GM19467 (cell line): ENCODE measurements around the gene NECTIN3.

Experiments used
- ATAC-seq: cut with Tn5 transposase; IDR thresholded peaks from one replicate; pipeline ENCODE4 v1.9.1; 2021; ENCODE audit warnings: mild to moderate bottlenecking, moderate library complexity; ENCODE audit not compliant: unreplicated experiment

The NECTIN3 gene

DNA sequence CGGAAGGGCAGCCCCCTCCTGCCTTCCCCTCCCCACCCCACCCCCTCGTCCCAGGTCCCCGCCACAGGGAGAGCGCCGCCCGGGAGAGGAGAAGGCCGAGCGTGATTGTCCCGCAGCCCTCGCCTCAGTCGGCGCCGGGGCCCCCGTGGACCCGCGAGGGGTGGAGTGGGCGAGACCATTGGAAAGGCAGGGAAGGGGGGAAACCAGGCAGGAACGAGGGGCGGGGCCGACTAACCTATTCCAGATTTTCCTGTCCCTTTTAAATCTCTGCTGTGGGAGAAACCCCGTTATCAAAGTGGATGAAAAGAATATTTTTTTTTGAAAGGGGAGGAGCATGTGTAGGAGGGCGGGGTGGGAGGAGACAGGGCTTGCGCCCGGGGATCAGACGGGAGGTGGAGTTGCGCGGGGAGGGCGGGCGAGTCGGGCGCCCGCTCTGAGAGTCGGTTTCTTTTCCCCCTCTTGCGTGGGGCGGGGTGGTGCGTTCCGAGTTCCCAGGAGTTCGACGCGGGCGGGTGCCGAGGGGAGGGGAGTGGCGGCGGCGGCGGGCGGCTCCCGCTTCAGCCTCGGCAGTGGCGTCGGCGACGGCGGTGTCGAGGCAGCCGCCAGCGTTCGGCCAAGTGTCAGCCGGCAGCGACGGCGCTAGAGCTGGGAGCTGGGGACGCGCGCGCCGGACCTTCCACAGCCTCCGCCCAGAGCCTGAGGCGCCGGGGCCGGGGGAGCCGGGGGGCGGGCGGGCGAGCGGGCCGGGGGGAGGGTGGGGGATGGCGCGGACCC, at the start of gene NECTIN3:
Gene NECTIN3 (plus strand): TSS at position 560 of the 774 bp plus-strand sequence. CDS start 202 bp downstream, at position 762.
- ATAC-seq: peak; percentile 87

GRCh38 chr3:111027868-111028267, 43.7 kb upstream of the NECTIN3 start:
- ATAC-seq: no peak

GRCh38 chr3:111031538-111031937, 40.1 kb upstream of the NECTIN3 start:
- no peak for ATAC-seq

DNA sequence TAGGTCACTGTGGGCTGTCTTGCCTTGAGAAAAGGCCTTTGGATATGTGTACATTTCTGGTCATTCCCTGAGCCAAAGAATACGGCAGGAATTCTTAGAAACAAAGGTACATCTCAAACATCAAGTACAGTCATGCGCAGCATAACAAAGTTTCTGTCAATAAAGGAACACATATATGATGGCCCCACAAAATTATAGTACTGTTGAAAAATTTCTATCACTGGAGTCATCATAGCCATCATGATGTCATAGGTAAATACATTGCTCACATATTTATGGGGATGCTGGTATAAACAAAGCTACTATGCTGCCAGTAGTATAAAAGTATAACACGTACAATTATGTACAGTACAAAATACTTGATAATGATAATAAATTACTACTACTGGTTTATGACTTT, 38.9 kb upstream of the NECTIN3 start:
- ATAC-seq: no peak

GRCh38 chr3:111033470-111034050, 38.1 kb upstream of the NECTIN3 start:
- no peak for ATAC-seq

GRCh38 chr3:111035316-111035715, 36.3 kb upstream of the NECTIN3 start:
- ATAC-seq: no peak

DNA sequence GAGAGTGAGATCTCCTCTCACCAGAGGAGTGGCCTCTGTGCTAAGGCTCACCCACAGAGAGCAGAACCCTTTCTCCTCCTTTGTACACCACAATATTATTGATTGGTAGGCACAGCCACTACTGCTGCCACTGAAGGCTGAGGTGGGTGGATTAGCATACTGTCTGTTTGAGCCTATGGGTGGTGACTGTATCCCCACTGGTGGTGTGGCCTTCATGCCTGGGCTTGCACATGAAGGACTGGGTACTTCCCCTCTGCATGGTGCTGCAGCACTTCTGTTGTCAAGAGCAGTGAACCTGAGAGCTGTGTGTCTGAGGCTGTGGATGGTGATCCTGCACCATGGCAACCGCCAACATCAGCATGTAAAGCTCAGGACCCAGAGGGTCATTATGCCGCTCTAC, 35.7 kb upstream of the NECTIN3 start:
- ATAC-seq: no peak

GRCh38 chr3:111040959-111041358, 30.7 kb upstream of the NECTIN3 start:
- ATAC-seq: no peak

- ATAC-seq: no peak
Measured at GRCh38 chr3:111045564-111045963, 26.1 kb upstream of the NECTIN3 start.

DNA sequence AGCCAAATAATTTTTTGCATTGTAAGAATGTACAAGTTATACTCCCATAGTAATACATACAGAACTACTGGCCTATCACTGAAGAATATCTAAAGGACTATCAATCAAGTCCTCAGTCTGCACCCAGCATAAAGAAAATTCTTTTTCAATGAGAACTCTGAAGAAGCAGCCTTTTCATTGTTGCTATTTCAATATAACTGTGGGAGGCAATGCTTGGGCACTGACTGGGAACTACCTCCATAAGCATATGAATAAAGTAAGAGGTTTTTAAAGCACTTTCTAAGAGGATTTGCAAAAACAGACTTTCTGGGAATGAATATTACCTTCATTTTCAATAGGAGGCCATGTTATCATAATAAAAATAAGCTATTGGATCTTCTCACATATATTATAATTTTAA, 24.6 kb upstream of the NECTIN3 start:
- no peak for ATAC-seq

- ATAC-seq: no peak
Measured at GRCh38 chr3:111047812-111048435, 23.7 kb upstream of the NECTIN3 start.

DNA sequence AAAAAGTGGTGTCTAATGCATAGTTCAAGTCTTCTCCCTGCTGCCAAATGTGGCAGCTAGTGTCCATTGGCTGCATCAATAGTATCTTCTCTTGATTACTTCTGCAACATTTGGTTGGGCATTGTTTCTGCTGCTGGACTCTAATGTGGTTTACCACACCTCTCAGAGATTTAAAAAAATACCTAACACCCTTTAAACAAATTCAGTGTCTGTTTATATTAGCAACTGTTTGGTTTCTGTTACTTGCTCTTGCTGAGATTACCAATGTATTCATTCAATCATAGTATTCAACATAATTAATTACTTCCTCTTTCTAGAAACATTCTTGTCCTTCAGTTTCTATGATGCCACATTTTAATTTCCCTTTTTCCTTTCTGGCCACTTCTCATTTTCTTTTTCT, 20.3 kb upstream of the NECTIN3 start:
- ATAC-seq: no peak

DNA sequence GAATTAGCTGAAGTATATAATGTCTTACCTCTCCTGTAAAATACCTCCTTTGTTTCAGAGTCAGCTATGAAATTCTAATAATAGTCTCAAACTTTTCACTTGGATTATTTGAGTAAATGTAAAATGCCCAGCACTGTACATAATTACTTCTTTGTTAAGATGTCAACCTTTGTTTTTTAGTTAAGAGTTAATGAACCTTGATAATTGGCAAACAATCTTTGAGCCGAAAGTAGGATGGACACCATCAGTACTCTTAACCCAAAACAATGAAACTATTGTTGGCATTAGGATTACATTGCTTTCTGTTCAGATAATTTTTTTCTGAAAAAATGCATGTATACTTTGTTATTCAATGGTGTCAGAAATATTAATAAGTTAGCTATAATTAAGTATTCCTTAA, 3.0 kb upstream of the NECTIN3 start:
- ATAC-seq: no peak

DNA sequence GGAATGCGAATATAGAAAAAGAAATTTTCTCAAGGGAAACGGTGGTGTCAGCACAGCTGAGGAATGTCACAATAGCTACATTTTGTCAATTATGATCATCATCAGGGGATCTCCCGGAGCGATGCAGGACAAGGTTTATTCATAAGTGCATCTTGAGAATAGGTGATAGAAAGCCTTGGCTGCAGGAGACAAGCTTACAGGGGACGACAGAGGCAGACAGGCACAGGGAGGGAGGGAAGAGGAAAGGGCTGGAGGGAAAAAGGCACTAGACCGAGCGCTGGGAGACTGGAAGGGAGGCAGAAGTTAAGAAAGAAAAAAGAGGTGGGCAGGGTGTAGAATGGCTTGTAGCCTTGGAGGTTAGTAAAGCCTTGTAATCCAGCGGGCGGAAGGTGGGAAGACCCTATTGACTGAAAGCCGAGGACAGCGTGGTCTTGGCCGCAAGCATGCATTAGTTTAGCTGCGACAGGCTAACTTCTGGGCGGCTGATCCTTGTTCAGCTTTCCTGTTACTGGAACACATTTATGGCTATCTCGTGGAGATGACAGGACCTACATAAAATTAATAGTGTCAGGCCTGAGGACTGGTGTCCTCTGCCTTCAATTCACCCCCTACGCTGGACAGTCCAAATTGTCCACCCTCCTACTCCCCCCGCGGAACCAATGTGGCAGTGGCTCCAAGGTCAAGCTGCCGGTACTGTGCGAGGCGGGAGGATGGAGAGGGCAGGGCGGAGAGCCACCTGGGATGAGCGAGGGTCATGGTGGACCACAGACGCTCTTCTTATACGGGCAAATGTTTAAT, 1.4 kb upstream of the NECTIN3 start:
- no peak for ATAC-seq

DNA sequence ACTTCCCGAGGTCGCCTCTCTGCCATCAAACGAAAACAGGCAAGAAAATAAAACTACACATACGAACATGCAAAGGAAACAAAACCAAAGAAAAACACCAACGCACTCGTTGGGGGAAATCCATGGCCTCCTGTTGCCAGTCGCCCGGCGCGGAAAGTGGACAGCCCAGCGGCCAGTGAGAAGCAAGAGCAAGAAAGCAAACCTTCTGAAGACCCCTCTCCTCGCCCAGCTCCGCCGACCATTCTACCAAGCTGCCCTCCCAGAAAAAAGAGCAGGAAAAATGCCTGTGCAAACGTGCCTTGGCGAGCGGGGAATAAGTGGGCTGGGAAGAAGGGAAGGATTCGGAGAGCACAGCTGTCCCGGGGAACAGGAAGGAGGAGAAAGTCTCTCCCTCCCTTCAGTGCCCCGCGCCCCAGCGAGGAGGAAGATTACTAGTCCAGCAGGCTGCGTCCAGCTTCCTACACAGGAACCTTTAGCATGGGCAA, 802 bp upstream of the NECTIN3 start:
- no peak for ATAC-seq

DNA sequence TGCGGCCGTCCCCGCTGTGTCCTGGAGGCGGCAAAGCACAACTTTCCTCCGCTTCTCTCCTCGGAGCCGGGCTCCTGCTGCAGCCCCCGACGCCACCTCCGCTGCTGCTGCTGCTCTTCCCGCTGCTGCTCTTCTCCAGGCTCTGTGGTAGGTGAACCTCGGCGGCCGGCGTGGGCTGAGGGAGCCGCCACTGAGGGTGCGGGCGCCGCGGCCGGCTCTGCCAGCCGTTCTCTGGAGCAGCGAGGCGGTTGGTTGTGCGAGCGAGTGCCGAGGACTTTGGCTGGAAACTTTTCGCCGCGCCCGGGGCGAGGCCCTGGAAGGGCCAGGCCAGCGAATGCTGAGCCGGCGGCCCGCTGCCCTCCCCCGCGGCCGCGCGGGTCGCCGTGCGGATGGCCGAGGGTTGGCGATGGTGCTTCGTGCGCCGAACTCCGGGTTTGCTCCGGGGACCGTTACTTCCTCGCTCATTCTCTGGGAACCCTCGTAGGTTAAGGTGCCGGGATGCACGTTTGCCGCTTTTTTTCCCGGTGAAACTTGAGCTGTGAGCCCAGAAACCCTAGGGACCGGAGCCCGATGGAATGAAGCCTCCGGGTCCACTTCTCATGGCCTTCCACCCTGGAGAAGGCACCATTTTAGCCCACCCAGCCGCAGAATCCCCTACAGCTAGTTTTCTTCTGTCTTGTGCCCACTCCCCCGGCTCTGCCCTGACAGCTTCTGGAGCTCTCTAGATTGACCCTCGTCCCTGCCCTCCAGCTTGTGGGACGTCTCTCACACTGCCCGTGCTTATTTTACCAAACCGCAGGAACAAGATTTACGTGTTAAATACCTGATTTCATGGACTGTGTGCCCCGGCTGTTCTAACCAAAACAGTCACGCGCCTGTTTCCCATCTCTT, 660 bp downstream of the NECTIN3 start:
- peak; percentile 31 for ATAC-seq

DNA sequence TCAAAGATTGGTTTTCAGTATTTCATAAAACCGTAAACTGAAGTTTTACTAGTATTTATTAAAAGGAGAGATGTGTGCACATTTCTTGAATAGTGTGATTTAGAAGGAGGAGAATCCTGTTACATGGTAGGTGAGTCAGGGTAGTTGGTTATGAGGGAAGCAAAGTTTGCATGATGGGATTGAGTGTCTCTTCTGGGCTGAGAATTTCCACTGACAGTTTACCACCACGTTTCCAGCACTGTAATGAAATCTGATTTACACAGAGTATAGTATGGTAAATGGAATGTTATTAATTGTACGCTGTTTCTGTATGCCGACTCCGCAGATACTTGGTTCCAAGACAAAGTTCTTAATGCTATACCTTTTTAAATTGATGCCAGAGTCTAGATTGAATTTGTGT, 1.6 kb downstream of the NECTIN3 start:
- no peak for ATAC-seq

DNA sequence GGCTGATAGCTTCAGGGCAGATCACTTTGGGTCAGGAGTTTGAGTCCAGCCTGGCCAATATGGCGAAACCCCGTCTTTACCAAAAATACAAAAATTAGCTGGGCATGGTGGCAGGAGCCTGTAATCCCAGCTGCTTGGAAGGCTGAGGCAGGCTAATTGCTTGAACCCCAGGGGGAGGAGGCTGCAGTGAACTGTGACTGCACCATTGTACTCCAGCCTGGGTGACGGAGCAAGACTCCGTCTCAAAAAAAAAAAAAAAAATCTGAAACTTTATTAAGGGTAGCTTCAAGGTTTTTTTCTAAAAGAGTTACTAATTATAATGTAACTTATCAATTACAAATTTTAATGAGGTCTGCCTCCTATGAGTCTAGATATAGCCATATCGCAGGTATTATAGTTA, 5.1 kb downstream of the NECTIN3 start:
- ATAC-seq: no peak

DNA sequence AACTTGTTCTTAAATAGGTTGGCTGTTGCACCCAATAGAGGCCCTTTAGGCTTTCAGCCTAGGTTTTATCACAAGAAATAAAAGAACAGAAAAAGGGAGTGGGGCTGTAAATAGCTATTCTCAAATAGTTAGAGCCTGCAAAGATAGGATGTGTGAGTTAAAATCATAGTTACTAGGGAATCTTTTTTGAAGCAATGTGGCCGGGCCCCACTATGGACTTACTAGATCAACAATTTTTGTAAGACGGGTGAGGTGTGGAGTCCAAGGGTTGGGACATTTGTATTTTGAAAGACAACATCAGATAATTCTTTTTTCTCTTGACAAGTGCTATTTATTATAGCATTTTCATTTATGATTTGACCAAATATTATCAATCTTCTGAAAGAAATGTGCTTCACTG, 5.8 kb downstream of the NECTIN3 start:
- ATAC-seq: no peak

GRCh38 chr3:111080413-111080812, 8.8 kb downstream of the NECTIN3 start:
- no peak for ATAC-seq
